MCF 10A (cell line): ENCODE data around the gene DNAJC17. TPM values are rescaled to one million over a fixed set of nuclear protein-coding genes. Genes with fewer than 3 reads are reported as not detected.

Experiments
- BruUV-seq: library from RNA; stranded (reverse); fragments of 400-500 nt; replicated peaks from 2 replicates; lab custom pipeline; 2021; lab: Mats Ljungman, UMichigan
- CTCF ChIA-PET: fragments of 300-600 bp; sonication (Branson Sonifier 250); formaldehyde crosslinking; extraction: SDS; loops from one replicate; lab custom pipeline; 2021; ENCODE audit warnings: antibody characterized with exemption, inconsistent platforms; lab: Yijun Ruan, JAX
- POLR2A ChIA-PET: fragments of 300-600, 350-650 bp; sonication (Branson Sonifier 250); formaldehyde crosslinking; extraction: SDS; loops from one replicate; lab custom pipeline; 2020; ENCODE audit warnings: antibody characterized with exemption, inconsistent platforms; lab: Yijun Ruan, JAX
- DNase-seq: peaks from one replicate; pipeline ENCODE4 v3.0.0-alpha.2; 2018; ENCODE audit not compliant: unreplicated experiment
- H3K27ac Mint-ChIP-seq: one replicate; pipeline ENCODE4 v1.8.0; 2022; ENCODE audit warnings: mild to moderate bottlenecking, low read depth, mixed read lengths; ENCODE audit not compliant: unreplicated experiment
- H3K27me3 Mint-ChIP-seq: one replicate; pipeline ENCODE4 v1.8.0; 2022; ENCODE audit warnings: mixed read lengths; ENCODE audit not compliant: insufficient read depth, unreplicated experiment
- H3K36me3 Mint-ChIP-seq: one replicate; pipeline ENCODE4 v1.8.0; 2022; ENCODE audit warnings: mild to moderate bottlenecking, moderate library complexity, mixed read lengths; ENCODE audit not compliant: insufficient read depth, unreplicated experiment
- H3K4me1 Mint-ChIP-seq: one replicate; pipeline ENCODE4 v1.8.0; 2022; ENCODE audit warnings: mixed read lengths; ENCODE audit not compliant: insufficient read depth, unreplicated experiment
- H3K4me3 Mint-ChIP-seq: one replicate; pipeline ENCODE4 v1.8.0; 2022; ENCODE audit warnings: mild to moderate bottlenecking, moderate library complexity, mixed read lengths; ENCODE audit not compliant: unreplicated experiment
- H3K9me3 Mint-ChIP-seq: one replicate; pipeline ENCODE4 v1.8.0; 2022; ENCODE audit warnings: mixed read lengths; ENCODE audit not compliant: unreplicated experiment
- CTCF ChIP-seq: fragments of 200-600 bp; IDR thresholded peaks from one replicate; pipeline ENCODE4 v1.8.0; 2022; ENCODE audit warnings: antibody characterized with exemption, mild to moderate bottlenecking; ENCODE audit not compliant: unreplicated experiment
- intact Hi-C: fragments of 100-400 bp; cut with micrococcal nuclease; formaldehyde crosslinking; loops from 2 replicates; pipeline ENCODE4 v1.14.1; 2022
- total RNA-seq: library from RNA; stranded (reverse); gene quantifications from 2 replicates; pipeline ENCODE4 v1.2.3, GENCODE V29; 2022

DNAJC17 gene
- total RNA-seq, 1 experiment from 2014 or later: 55.1 TPM

GRCh38 chr15:40785814-40786213, 21.5 kb downstream of the DNAJC17 start:
- no TSS peak for BruUV-seq
- Mint-ChIP-seq H3K4me3 (no peak overlapping the region), H3K27me3 (no peaks in the 10 kb centered on the region), H3K4me1 (peaks cover 27% of the 10 kb centered on the region), H3K9me3 (no peaks in the 10 kb centered on the region), H3K27ac (no peak overlapping the region), H3K36me3 (peaks cover 12% of the 10 kb centered on the region)
- intact Hi-C loops: loop anchor here (2.0 kb wide), 1 partner anchor 107 kb away; no protein-coding TSS in a partner anchor
- TF ChIP-seq CTCF: no peak
- ChIA-PET POLR2A (interaction anchor here (0.9 to 1.5 kb wide), 8 partner anchors 9 to 110 kb away, joined by 3 to 5 read pairs (median 4); partner anchors contain the start of gene SPINT1), CTCF (interaction anchor here (0.7 to 2.6 kb wide), 9 partner anchors 9 to 196 kb away, joined by 3 to 10 read pairs (median 5); partner anchors contain the start of gene VPS18)
- DNase-seq: no peak

GRCh38 chr15:40785164-40785563, 22.1 kb downstream of the DNAJC17 start:
- no TSS peak for BruUV-seq
- Mint-ChIP-seq H3K27ac (no peak overlapping the region), H3K36me3 (peaks cover 12% of the 10 kb centered on the region), H3K4me3 (no peak overlapping the region), H3K9me3 (no peaks in the 10 kb centered on the region), H3K27me3 (no peaks in the 10 kb centered on the region), H3K4me1 (peaks cover 27% of the 10 kb centered on the region)
- intact Hi-C loops: loop anchor here (2.0 kb wide), 1 partner anchor 108 kb away; no protein-coding TSS in a partner anchor
- ChIA-PET POLR2A (interaction anchor here (1.0 to 1.3 kb wide), 7 partner anchors 21 to 110 kb away, joined by 3 to 5 read pairs (median 4); partner anchors contain the start of gene SPINT1), CTCF (interaction anchor here (0.6 to 2.6 kb wide), 12 partner anchors 9 to 196 kb away, joined by 3 to 10 read pairs (median 4); partner anchors contain the start of genes GCHFR and VPS18)
- DNase-seq: peak; percentile 38
- TF ChIP-seq CTCF: no peak

GRCh38 chr15:40782609-40783227, 24.6 kb downstream of the DNAJC17 start:
- H3K4me3 Mint-ChIP-seq: no peak overlapping the region
- no peaks in the 10 kb centered on the region for H3K27me3 Mint-ChIP-seq
- peaks cover 27% of the 10 kb centered on the region for H3K36me3 Mint-ChIP-seq
- H3K9me3 Mint-ChIP-seq: no peaks in the 10 kb centered on the region
- peak; percentile 72 for TF ChIP-seq CTCF
- intact Hi-C loops: loop anchor here (1.0 to 5.0 kb wide), 3 partner anchors 36 to 194 kb away; no protein-coding TSS in a partner anchor
- no peak overlapping the region for H3K27ac Mint-ChIP-seq
- DNase-seq: peak; percentile 83
- no TSS peak for BruUV-seq
- ChIA-PET CTCF (interaction anchor here (0.5 to 2.1 kb wide), 37 partner anchors 10 to 672 kb away, joined by 3 to 27 read pairs (median 4); partner anchors contain the start of genes C15orf62 and VPS18), POLR2A (interaction anchor here (0.6 to 1.3 kb wide), 9 partner anchors 10 to 74 kb away, joined by 3 to 4 read pairs (median 3); partner anchors contain the start of gene C15orf62)
- peaks cover 17% of the 10 kb centered on the region for H3K4me1 Mint-ChIP-seq
